Activated effector memory CD4-positive, alpha-beta T cell treated with anti-CD3 and anti-CD28 coated beads, Interleukin-2, amount 50 U/mL, for 16 hours (primary cell): ENCODE measurements around the gene NCR3LG1.
A peak's percentile ranks its signal among the peaks of the same experiment; 100 is the strongest.

Experiments used
- DNase-seq: peaks from one replicate; pipeline ENCODE4 v3.0.0-alpha.2; 2020

Gene NCR3LG1

DNA sequence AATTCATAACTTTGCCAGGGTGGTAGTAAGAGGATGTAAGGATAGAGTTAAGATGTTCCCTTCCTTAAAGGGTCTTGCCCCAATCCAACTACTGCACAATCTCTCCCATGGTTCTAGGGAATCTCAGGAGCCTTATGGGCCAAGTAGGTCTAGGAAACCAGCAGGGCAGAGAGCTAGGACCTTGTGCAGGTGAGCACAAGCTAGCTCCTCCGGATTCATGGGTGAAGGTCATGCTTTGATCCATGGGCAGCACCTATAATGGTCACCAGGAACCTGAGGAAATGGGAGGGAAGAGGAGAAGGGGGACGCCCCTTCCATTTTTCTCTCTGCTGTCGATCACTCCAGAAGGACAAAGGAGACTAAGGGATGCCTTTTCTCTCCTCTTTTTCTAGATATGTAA is 20.0 kb downstream of the NCR3LG1 start:
- no peak for DNase-seq

DNA sequence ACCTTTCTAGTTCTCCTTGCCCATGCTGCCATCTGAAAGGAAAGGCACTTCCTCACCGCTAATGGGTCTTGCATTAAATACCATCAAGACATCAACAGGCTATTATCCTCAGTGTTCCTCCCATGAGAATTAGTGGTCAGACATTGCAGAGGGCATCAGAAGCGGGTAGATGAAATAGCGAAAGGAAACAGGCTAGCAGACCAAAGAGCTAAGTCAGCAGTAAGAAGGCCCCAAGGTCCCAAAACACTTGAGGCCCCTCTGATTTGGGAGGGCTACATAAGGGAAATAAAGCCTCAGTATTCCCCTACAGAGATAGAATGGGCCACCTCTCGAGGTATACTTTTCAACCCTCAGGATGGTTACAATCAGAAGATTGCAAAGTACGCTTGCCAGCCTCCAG is 23.9 kb downstream of the NCR3LG1 start:
- DNase-seq: no peak

- DNase-seq: no peak
Observed at GRCh38 chr11:17376493-17376892, 24.9 kb downstream of the NCR3LG1 start.

GRCh38 chr11:17378655-17379054 is 27.1 kb downstream of the NCR3LG1 start:
- DNase-seq: no peak

DNA sequence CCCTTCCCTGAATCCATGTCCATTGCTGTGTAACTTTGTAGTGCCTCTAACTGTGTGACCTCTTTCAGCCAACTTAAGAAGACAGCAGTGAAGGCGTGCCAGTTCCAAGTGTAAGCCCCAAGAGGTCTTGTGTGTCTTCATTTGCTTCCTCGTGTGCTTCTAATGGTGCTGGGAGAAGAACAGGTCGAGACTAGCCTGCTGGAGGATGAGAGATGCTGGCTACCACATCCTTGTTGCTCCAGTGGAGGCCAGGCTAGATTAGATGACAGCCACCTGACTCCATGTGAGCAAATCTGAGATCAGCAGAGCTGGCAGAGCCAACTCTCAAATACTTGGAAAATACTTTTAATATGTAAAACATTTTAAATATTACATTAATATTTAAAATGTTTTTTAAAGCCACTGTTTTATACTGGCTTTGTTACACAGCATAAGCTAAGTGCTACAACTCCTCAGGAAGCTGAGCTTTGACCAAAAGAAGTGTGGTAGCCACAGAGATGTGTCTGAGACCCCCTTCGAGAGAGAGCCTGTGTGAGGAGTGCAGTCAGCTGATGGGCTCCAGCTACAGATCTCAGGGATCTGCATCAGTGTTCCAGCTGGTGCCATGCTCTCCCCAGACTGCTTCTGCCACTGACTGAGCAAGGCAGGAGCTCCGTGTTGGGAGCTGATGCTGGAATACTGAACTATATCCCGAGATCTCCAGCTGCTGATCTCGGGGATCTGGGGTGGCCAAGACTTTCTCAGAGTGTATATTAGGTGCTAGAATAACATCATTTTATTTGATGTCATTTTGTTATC is 28.0 kb downstream of the NCR3LG1 start:
- no peak for DNase-seq

DNA sequence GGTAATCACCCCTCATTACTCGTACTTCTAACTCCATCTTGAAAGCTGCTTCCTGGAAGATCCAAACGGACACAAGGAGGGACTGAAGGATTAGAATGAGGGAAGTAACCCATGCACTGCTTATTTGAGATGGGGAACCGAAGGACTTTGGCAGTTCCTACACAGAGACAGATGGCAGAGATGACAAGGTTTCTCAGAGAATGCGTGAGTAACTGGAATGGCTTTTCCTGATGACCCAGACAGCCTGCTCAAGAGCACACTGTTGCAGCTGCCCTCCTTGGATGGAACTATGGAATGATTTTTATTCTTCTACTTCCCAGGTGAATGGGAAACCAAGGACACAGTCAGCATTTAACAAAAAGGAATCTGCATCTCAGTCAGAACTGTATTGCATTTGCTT is 29.6 kb downstream of the NCR3LG1 start:
- DNase-seq: no peak

- DNase-seq: no peak
Observed at GRCh38 chr11:17382046-17382728, 30.6 kb downstream of the NCR3LG1 start.

DNA sequence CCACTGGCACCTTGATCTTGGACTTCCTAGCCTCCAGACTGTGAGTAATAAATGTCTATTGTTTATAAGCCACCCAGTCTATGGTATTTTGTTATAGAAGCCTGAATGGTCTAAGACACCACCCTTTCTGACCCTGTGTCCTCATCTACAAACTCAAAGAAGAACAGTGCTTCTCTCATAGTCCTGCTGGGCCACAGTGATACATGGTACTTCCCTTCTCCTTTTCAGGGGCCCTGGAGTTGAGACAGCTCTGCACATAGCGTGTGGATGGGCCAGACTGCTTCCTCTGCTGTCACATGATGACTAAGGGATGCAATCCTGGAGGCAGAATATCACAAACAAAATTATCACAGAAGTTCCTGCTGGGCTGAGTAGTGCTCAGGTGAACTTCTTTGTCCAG is 31.9 kb downstream of the NCR3LG1 start:
- DNase-seq: no peak

GRCh38 chr11:17384002-17384511 is 32.5 kb downstream of the NCR3LG1 start:
- DNase-seq: peak; percentile 92

DNA sequence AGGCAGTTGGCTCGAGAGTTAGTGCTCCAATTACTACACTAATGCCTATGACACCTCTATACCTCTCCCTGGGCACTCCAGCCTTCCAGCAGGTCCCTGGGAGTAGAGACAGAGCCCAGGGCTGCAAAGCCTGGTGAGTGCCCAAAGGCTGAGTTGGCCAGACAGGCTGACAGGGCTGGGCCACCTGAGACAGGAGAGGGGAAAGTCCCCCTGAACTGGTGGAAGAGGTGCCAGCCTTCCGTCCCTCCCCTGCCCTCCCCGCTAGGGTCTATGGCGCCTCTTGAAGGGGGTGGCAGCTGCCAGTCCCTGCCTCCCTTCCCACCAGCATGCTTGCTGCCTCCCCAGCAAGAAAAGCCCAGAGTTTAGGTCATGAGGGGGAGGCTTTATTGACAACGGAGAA is 33.9 kb downstream of the NCR3LG1 start:
- DNase-seq: no peak

DNA sequence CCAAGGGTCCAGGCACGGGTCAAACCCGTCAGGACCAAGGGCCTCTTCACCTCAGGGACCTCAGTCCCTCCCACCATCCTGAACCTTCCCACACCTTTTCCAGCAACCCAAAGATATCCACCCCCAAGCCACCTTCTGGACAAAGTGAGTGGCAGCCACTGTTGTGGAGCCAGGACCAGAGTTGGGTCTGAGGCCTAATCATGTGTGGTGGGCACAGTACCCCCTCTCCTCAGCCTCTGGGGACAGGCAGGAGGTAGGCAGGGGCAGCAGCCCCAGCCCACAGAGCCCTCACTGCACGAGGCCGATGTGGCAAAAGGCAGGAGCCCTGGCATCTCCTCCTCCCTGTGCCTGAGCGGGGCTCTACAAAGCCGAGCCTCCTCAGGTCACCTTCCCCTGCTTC is 34.3 kb downstream of the NCR3LG1 start:
- no peak for DNase-seq

GRCh38 chr11:17386331-17387084 is 34.9 kb downstream of the NCR3LG1 start:
- DNase-seq: peak; percentile 74

GRCh38 chr11:17387254-17387653 is 35.7 kb downstream of the NCR3LG1 start:
- DNase-seq: no peak

DNA sequence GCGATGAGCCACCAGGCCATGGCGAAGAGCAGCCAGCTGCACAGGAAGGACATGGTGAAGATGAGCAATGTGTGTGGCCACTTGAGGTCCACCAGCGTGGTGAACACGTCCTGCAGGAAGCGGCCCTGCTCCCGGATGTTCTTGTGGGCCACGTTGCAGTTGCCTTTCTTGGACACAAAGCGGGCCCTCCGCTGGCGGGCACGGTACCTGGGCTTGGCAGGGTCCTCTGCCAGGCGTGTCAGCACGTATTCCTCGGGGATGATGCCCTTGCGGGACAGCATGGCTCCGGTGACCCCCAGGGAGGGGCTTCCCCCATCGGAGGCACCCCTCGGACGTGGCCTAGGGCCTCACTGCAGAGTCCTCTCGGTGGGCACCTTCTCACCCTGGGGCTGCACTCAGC is 36.2 kb downstream of the NCR3LG1 start:
- DNase-seq: no peak

DNA sequence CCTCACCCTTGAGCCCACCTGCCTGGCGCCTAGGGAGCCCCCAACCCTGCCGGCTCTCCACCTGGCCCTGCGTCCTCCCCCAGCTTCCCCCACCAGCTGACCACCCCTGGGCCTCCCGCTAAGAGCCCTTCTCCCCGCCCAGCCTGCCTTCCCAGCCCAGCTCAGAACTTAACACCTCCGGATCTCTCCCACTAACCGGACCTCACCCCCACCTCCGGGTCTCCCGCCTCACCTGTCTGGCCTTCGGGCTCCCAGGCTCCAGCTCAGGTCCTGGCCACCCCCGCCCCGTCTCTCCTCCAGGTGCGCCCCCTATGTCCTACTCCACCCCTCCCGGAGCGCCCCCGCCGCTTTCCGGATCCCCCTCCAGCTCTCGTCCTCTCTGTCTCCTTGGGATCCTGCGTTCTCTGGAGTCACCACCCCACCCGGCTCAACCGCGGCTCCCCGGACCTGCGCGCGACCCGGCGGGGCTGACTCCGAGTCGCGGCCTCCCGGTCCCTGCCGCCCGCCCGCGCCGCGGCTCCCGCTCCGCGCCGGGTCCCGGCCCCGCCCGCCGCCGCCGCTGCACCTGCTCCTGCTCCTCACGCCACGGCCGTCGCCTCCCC is 37.1 kb downstream of the NCR3LG1 start, which contains the start of gene KCNJ11:
TSS of gene KCNJ11 (minus strand) at position 51 of the 602 bp plus-strand sequence. CDS start 568 bp downstream, outside the sequence.
- DNase-seq: no peak

DNA sequence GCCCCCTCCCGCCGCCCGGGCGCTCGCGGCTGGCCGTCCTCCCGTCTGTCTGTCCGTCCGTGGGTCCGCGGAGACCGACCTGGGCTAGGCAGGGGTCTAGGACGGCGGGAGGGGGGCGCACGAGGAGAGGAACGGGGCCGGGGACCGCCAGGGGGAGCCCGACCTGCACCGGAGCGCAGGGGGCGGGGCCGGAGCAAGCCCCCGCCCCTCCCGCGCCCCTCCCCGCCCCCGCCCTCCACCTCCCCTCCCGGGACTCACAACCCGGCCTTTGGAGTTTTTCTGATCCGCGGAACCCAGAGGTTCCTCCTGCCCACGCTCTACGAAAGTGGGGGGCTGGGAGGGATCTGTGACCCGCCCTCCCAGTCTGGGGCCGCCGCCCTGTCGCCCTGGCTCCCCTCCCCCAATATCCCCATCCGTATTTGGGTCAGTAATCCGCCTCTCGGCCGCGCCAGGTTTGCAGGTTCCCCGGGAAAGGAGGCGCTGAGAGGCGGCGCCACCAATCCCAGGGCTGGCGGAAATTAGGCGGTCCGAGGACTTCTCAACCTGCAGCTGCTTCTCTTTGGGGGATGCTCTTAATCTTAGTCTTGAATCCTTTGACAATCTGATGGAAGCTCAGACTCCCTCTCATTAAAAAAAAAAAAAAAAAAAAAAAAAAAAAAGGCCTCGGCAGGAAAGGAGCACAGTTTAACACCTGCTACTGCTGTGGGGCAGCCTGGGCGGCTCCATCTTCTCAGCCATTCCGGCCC is 37.8 kb downstream of the NCR3LG1 start:
- peak; percentile 94 for DNase-seq

GRCh38 chr11:17389957-17390649 is 38.5 kb downstream of the NCR3LG1 start:
- DNase-seq: no peak

- DNase-seq: no peak
Observed at GRCh38 chr11:17391493-17392355, 40.1 kb downstream of the NCR3LG1 start.

DNA sequence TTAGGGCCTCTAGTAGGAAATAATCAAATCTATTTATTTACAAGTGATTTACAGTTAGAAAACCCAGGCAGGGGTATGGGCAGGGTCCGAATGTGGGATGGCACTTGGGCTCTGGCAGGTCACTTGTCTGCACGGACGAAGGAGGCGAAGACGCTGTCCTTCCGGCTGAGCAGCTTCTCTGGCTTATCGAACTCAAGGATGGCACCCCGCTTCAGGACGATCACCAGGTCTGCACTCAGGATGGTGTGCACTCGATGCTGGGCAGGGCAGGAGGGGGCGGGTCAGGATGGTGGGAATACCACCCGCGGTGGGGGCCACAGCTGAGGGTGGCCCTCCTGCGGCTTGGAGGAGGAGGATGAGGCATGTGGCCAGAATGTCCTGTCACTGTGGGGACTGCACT is 41.3 kb downstream of the NCR3LG1 start:
- no peak for DNase-seq

GRCh38 chr11:17393472-17393871 is 41.9 kb downstream of the NCR3LG1 start:
- no peak for DNase-seq
